HG02588 (cell line): ENCODE results near the gene PLEKHN1.
"Not testable (repeated sequence)": the region's sequence is repeated elsewhere in the genome, so short reads cannot be mapped to it uniquely, and the experiment has no call there.

Source experiments
- ATAC-seq: cut with Tn5 transposase; IDR thresholded peaks from one replicate; pipeline ENCODE4 v1.9.1; 2021; ENCODE audit warnings: mild to moderate bottlenecking, moderate library complexity; ENCODE audit not compliant: unreplicated experiment

Gene PLEKHN1

GRCh38 chr1:1005774-1006304 lies 39.6 kb downstream of the PLEKHN1 start:
- no peak for ATAC-seq

- no peak for ATAC-seq
These were observed 40.2 kb downstream of the PLEKHN1 start for GRCh38 chr1:1006305-1007159.

- not testable (repeated sequence) for ATAC-seq
These were observed 43.8 kb downstream of the PLEKHN1 start for GRCh38 chr1:1010131-1010530.

DNA sequence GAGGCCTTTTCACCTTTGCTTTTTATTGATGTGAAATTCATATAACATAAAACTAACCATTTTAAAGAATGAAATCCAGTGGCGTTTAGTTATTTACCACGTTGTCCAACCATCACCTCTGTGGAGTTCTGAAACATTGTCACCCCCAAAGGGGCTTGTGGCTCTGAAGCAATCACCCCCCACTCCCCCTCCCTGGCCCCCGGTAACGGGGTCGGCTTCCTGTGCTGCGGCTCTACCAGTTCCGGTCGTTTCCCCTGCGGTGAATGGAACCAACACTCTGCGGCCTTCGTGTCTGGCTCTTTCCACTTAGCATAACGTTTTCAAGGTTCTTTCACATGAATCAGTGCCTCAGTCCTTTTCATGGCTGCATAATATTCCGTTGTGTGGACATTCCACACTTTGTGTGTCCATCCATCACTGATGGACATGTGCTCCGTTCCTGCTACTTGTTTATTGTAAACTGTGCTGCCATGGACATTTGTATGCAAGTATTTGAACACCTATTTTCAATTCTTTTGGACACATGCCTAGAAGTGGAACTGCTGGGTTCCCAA lies 45.2 kb downstream of the PLEKHN1 start:
- ATAC-seq = no peak

DNA sequence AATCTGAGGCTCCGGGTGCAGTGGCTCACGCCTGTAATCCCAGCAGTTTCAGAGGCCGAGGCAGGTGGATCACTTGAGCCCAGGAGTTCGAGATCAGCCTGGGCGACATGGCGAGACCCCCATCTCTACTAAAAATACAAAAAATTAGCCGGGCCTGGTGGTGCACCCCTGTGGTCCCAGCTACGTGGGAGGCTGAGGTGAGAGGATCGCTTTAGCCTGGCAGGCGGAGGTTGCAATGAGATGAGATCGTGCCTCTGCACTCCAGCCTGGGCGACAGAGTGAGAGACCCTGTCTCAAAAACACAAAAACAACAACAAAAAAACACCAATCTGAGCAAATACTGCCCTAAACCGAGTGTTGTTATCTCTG lies 46.4 kb downstream of the PLEKHN1 start:
- ATAC-seq = not testable (repeated sequence)

- peak; percentile 75 for ATAC-seq
These were observed 47.0 kb downstream of the PLEKHN1 start, which contains the start of gene ISG15 for GRCh38 chr1:1013105-1013921. TSS of gene ISG15 (plus strand) at chr1:1013497. CDS start at chr1:1013574, 77 bp downstream.

DNA sequence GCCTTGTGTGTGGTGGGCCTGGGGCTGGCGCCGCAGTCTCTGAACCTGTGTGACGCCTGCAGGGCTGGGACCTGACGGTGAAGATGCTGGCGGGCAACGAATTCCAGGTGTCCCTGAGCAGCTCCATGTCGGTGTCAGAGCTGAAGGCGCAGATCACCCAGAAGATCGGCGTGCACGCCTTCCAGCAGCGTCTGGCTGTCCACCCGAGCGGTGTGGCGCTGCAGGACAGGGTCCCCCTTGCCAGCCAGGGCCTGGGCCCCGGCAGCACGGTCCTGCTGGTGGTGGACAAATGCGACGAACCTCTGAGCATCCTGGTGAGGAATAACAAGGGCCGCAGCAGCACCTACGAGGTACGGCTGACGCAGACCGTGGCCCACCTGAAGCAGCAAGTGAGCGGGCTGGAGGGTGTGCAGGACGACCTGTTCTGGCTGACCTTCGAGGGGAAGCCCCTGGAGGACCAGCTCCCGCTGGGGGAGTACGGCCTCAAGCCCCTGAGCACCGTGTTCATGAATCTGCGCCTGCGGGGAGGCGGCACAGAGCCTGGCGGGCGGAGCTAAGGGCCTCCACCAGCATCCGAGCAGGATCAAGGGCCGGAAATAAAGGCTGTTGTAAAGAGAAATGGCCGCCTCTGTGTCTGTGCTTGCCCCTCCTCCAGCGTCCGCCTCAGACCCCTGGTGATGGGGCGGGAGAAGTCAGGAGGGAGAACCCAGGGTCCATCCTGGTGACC lies 47.8 kb downstream of the PLEKHN1 start:
- no peak for ATAC-seq

- no peak for ATAC-seq
These were observed 48.8 kb downstream of the PLEKHN1 start for GRCh38 chr1:1014799-1015681.

- not testable (repeated sequence) for ATAC-seq
These were observed 51.4 kb downstream of the PLEKHN1 start for GRCh38 chr1:1017397-1018320.

- not testable (repeated sequence) for ATAC-seq
These were observed 52.0 kb downstream of the PLEKHN1 start for GRCh38 chr1:1018321-1018685.

DNA sequence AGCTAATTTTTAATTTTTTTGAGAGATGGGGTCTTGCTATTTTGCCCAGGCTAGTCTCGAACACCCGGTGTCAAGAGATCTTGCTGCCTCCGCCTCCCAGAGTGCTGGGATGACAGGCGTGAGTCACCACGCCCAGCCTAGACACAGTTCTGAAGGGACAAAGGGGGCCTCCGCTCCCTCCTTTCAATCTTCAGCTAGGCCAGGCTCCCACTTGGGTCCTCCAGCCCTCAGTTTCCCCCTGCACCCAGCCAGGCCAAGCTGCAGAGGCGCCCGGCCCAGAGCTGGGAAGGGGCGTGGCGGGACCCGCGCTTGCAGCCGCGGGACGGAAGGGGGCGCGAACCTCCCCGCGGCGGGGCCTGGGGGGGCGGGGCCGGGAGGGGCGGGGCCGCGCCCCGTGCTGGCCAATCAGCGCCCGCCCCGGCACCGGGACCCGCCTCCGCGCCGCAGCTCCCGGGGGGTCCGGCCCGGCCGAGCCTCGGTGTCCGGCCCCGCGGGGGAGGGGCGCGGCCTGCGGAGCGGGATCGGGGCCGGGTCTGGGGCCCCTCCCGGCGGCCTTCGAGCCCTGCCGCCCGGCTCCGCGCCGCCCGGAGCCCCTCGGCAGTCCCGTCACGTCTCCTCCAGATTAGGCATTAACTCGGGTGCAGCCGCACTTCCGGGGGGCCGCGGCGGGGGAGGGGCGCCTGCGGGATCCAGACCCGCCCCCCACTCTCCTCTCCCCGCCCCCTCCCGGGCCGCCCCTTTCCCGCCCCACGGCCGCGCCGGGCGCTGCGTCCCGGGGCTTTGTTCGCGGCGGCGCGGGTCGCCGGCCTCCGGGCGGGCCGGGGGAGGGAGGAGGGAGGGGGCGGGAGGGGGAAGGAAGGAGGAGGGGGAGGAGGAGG lies 53.1 kb downstream of the PLEKHN1 start:
- ATAC-seq = peak; percentile 56

DNA sequence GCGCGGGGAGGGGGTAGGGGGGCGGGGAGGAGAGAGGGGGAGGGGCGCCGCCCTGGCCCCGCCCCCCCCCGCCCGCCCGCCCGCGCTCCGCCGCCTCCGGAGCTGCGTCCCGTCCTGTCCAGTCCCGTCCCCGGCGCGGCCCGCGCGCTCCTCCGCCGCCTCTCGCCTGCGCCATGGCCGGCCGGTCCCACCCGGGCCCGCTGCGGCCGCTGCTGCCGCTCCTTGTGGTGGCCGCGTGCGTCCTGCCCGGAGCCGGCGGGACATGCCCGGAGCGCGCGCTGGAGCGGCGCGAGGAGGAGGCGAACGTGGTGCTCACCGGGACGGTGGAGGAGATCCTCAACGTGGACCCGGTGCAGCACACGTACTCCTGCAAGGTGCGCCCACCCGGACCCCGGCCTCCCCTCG lies 53.7 kb downstream of the PLEKHN1 start, which contains the start of gene AGRN:
Gene AGRN (plus strand): TSS at position 121 of the 405 bp plus-strand sequence. CDS start 53 bp downstream, at position 174.
- ATAC-seq = peak; percentile 29

DNA sequence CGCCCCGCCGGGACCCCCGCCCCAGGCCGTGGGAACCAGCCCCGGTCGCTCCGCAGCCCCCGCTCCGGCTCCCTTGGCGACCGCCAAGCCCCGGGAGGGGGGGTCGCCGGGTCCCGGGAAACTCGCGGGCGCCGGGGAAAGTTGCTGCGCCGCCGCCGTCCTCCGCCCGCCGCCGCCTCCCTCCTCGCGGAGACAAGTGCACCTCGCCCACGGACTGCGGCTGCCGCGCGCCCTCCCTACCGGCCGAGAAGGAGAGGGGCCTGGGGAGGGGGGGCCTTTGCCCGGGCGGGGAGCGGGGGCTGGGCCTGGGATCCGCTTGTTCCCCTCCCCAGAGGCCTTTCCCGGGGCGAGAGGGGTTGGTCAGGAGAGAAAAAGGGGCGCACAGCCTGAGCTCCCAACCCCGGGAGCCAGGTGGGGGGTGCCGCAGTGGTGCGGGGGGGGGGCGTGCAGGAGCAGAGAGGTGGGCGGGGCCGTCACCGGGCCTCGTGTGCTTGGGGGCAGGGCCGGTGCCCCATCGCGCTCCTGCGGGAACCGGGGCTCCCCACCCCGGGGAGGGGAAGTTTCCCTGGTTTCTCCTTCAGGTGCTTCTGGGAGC lies 54.2 kb downstream of the PLEKHN1 start:
- ATAC-seq = peak; percentile 8

- no peak for ATAC-seq
These were observed 55.0 kb downstream of the PLEKHN1 start for GRCh38 chr1:1021010-1021919.

- no peak for ATAC-seq
These were observed 55.6 kb downstream of the PLEKHN1 start for GRCh38 chr1:1021920-1022259.
